ENCODE data around the gene MAP3K13. TPM values are rescaled to one million over a fixed set of nuclear protein-coding genes. Genes with fewer than 3 reads are reported as not detected.
"Not testable (repeated sequence)": the region's sequence is repeated elsewhere in the genome, so short reads cannot be mapped to it uniquely, and the experiment has no call there.

Gene MAP3K13
- polyA plus RNA-seq, 1 donor (not counting 4 experiments of a cell fraction or from before 2014, with no cell fraction given), result 23.0 TPM

GRCh38 chr3:185411133-185411532 lies 48.2 kb downstream of the MAP3K13 start:
- Histone ChIP-seq H3K36me3 (ENCODE audit: control insufficient read depth in 2 of 2, extremely low read depth in 1 of 2, insufficient read depth in 2 of 2, low read length in 2 of 2) (no peaks in the 10 kb centered on the region), H3K27ac (ENCODE audit: control insufficient read depth, insufficient read depth, low read length) (peak overlapping the region; percentile 77), H3K9me1 (ENCODE audit: control insufficient read depth, extremely low read depth, insufficient read depth, low read length) (no peaks in the 10 kb centered on the region), H3K9me3 (ENCODE audit: control insufficient read depth, low read depth, low read length) (no peaks in the 10 kb centered on the region), H3K27me3 (ENCODE audit: control insufficient read depth, extremely low read depth, insufficient read depth, low read length) (no peaks in the 10 kb centered on the region), H3K4me3 (ENCODE audit: control insufficient read depth in 2 of 3, extremely low read depth in 1 of 3, insufficient read depth in 2 of 3, low read depth in 1 of 3, low read length in 3 of 3) (no peak overlapping the region), H3K4me2 (ENCODE audit: control insufficient read depth, extremely low read depth, insufficient read depth, low read depth, low read length) (peak overlapping the region; percentile 65), H3K79me2 (ENCODE audit: control insufficient read depth, insufficient read depth, low read length) (no peaks in the 10 kb centered on the region), H2AFZ (ENCODE audit: control insufficient read depth, low read length) (no peak overlapping the region), H4K20me1 (ENCODE audit: control insufficient read depth, extremely low read depth, insufficient read depth, low read length) (no peaks in the 10 kb centered on the region), H3K4me1 (ENCODE audit: control insufficient read depth, extremely low read depth, insufficient read depth, low read length) (peaks cover 5% of the 10 kb centered on the region), H3K9ac (ENCODE audit: control insufficient read depth, extremely low read depth, insufficient read depth, low read length) (peak overlapping the region; percentile 51)
- TF ChIP-seq EZH2 (IDR thresholded peaks at IDR 0.05; ENCODE audit: low read length), result no peak
- no peak for TF ChIP-seq CTCF (optimal IDR thresholded peaks at IDR 0.05 in 1 of 3, IDR thresholded peaks at IDR 0.05 in 1 of 3, conservative IDR thresholded peaks at IDR 0.05 in 1 of 3; ENCODE audit: extremely low read depth in 1 of 3, insufficient read depth in 2 of 3, low read length in 3 of 3)
- FAIRE-seq, result peak; percentile 86
- dilution Hi-C loops (cut with MboI; ENCODE audit: extremely low pct_ligation_motif_present, low sequenced_read_pairs), result no loop called here
- DNase-seq (ENCODE audit: low read depth, low spot score), result peak; percentile 63

GRCh38 chr3:185416513-185416912 lies 53.6 kb downstream of the MAP3K13 start:
- dilution Hi-C loops (cut with MboI; ENCODE audit: extremely low pct_ligation_motif_present, low sequenced_read_pairs), result no loop called here
- Histone ChIP-seq H3K9me3 (ENCODE audit: control insufficient read depth, low read depth, low read length) (no peaks in the 10 kb centered on the region), H3K79me2 (ENCODE audit: control insufficient read depth, insufficient read depth, low read length) (no peaks in the 10 kb centered on the region), H4K20me1 (ENCODE audit: control insufficient read depth, extremely low read depth, insufficient read depth, low read length) (no peaks in the 10 kb centered on the region), H3K4me3 (ENCODE audit: control insufficient read depth in 2 of 3, extremely low read depth in 1 of 3, insufficient read depth in 2 of 3, low read depth in 1 of 3, low read length in 3 of 3) (no peak overlapping the region), H3K9ac (ENCODE audit: control insufficient read depth, extremely low read depth, insufficient read depth, low read length) (no peak overlapping the region), H3K9me1 (ENCODE audit: control insufficient read depth, extremely low read depth, insufficient read depth, low read length) (no peaks in the 10 kb centered on the region), H3K36me3 (ENCODE audit: control insufficient read depth in 2 of 2, extremely low read depth in 1 of 2, insufficient read depth in 2 of 2, low read length in 2 of 2) (no peaks in the 10 kb centered on the region), H2AFZ (ENCODE audit: control insufficient read depth, low read length) (no peak overlapping the region), H3K4me2 (ENCODE audit: control insufficient read depth, extremely low read depth, insufficient read depth, low read depth, low read length) (no peak overlapping the region), H3K27ac (ENCODE audit: control insufficient read depth, insufficient read depth, low read length) (no peak overlapping the region), H3K27me3 (ENCODE audit: control insufficient read depth, extremely low read depth, insufficient read depth, low read length) (no peaks in the 10 kb centered on the region), H3K4me1 (ENCODE audit: control insufficient read depth, extremely low read depth, insufficient read depth, low read length) (peaks cover 4% of the 10 kb centered on the region)
- FAIRE-seq, result no peak
- DNase-seq (ENCODE audit: low read depth, low spot score), result no peak
- TF ChIP-seq CTCF (optimal IDR thresholded peaks at IDR 0.05 in 1 of 3, IDR thresholded peaks at IDR 0.05 in 1 of 3, conservative IDR thresholded peaks at IDR 0.05 in 1 of 3; ENCODE audit: extremely low read depth in 1 of 3, insufficient read depth in 2 of 3, low read length in 3 of 3) (no peak), EZH2 (IDR thresholded peaks at IDR 0.05; ENCODE audit: low read length) (no peak)

- FAIRE-seq; DNase-seq (ENCODE audit: low read depth, low spot score); H3K27me3 ChIP-seq (ENCODE audit: control insufficient read depth, extremely low read depth, insufficient read depth, low read length); H3K9me3 ChIP-seq (ENCODE audit: control insufficient read depth, low read depth, low read length); H3K4me1 ChIP-seq (ENCODE audit: control insufficient read depth, extremely low read depth, insufficient read depth, low read length); dilution Hi-C loops (cut with MboI; ENCODE audit: extremely low pct_ligation_motif_present, low sequenced_read_pairs); H3K36me3 ChIP-seq (ENCODE audit: control insufficient read depth in 2 of 2, extremely low read depth in 1 of 2, insufficient read depth in 2 of 2, low read length in 2 of 2); H3K4me3 ChIP-seq (ENCODE audit: control insufficient read depth in 2 of 3, extremely low read depth in 1 of 3, insufficient read depth in 2 of 3, low read depth in 1 of 3, low read length in 3 of 3); H3K9me1 ChIP-seq (ENCODE audit: control insufficient read depth, extremely low read depth, insufficient read depth, low read length); H4K20me1 ChIP-seq (ENCODE audit: control insufficient read depth, extremely low read depth, insufficient read depth, low read length); H3K9ac ChIP-seq (ENCODE audit: control insufficient read depth, extremely low read depth, insufficient read depth, low read length); H3K4me2 ChIP-seq (ENCODE audit: control insufficient read depth, extremely low read depth, insufficient read depth, low read depth, low read length); H2AFZ ChIP-seq (ENCODE audit: control insufficient read depth, low read length); H3K27ac ChIP-seq (ENCODE audit: control insufficient read depth, insufficient read depth, low read length); H3K79me2 ChIP-seq (ENCODE audit: control insufficient read depth, insufficient read depth, low read length): not testable (repeated sequence)
These were observed 55.6 kb downstream of the MAP3K13 start for GRCh38 chr3:185418561-185418977.
